Heart left ventricle (tissue), 13 donors: ENCODE measurements around the gene PRDM10.

Experiments used
- POLR2A ChIP-seq, 2 donors: fragments of 450-650 bp; IDR thresholded peaks; one replicate each; pipeline ENCODE4 v1.6.1; 2017; ENCODE audit warnings: antibody characterized with exemption in 2 of 2, mild to moderate bottlenecking in 2 of 2, moderate library complexity in 2 of 2
- TF ChIP-seq, protein P1 (sequence below), 12 donors: fragments of 200-600 bp; sonication (generic) in 4 of 12; IDR thresholded peaks; one replicate each; pipeline versions ENCODE4 v1.5.0 to v1.8.0; 2018 to 2022; ENCODE audit warnings: antibody characterized with exemption in 12 of 12, mild to moderate bottlenecking in 5 of 12
- donor health status: ischemic (EF 13 %, LVEDD 7.1; RV severe dilation, severe dysfunction).
- donor health status: DM: no; HTN: yes; CAD: no.
- donor health status: DM: no; HTN: no; CAD: no.
- donor health status: ischemic (EF 25% LVEDD 6.9; RV normal size, moderate dysfunction).
- donor health status: ischemic (EF 25% LVEDD 5.7; RV mildly dilated, moderate dysfunction).
- donor health status: ischemic (EF 35%, LVEDD 5.7; RV mildly dilated, moderate dysfunction).
- donor health status: nonischemic (EF 11% LVEDD 7.7; RV severe dilation, severe dysfunction).
- donor health status: DM: yes; HTN: yes; CAD: no.
- donor health status: PGD.
- donor health status: ischemic (EF 29% LVEDD 5.4; RV normal size, mild dysfunction).
- donor health status: nonischemic (EF 23%, LVEDD 6.1; RV moderate dilation, normal function).

- TF ChIP-seq, protein P1, sequence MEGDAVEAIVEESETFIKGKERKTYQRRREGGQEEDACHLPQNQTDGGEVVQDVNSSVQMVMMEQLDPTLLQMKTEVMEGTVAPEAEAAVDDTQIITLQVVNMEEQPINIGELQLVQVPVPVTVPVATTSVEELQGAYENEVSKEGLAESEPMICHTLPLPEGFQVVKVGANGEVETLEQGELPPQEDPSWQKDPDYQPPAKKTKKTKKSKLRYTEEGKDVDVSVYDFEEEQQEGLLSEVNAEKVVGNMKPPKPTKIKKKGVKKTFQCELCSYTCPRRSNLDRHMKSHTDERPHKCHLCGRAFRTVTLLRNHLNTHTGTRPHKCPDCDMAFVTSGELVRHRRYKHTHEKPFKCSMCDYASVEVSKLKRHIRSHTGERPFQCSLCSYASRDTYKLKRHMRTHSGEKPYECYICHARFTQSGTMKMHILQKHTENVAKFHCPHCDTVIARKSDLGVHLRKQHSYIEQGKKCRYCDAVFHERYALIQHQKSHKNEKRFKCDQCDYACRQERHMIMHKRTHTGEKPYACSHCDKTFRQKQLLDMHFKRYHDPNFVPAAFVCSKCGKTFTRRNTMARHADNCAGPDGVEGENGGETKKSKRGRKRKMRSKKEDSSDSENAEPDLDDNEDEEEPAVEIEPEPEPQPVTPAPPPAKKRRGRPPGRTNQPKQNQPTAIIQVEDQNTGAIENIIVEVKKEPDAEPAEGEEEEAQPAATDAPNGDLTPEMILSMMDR (IDR thresholded peaks at IDR 0.05): no peak
- TF ChIP-seq POLR2A (IDR thresholded peaks at IDR 0.05): no peak
Observed at GRCh38 chr11:130037058-130037457, 34.4 kb upstream of the PRDM10 start.
